SK-N-MC (cell line): ENCODE measurements around the gene APBA2.

Source experiments
- EZH2 ChIP-seq: fragments of 200-600 bp; sonication (generic); IDR thresholded peaks from one replicate; pipeline ENCODE4 v1.6.1; 2017; ENCODE audit warnings: antibody characterized with exemption
- POLR2AphosphoS5 ChIP-seq: IDR thresholded peaks from 2 replicates; pipeline ENCODE4 v1.6.1; 2012; ENCODE audit warnings: mild to moderate bottlenecking, low read depth, low read length, borderline replicate concordance

DNA sequence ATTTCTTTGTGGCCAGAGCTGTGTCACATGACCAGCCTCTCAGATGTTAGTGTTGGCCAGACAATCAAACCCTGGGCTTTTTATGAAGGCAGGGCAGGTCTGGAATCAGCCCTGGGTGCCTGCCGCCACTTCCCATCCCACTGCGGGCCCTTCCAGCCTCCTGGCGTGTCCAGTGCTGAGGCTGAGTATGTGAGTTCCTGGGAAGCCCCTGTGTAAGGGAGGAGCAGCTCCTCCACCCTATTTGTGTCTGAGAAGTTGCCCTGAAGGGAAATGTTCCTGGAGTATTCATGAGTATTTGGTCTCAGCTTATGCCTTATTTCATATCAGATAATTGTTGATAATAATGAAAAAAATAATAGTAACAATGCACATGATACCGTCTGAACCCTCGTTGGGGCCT lies 193.7 kb downstream of the APBA2 start:
- TF ChIP-seq EZH2 (no peak), POLR2AphosphoS5 (no peak)
